Measurements from ENCODE around the gene LRRC15. TPM values are rescaled to one million over a fixed set of nuclear protein-coding genes. Genes with fewer than 3 reads are reported as not detected.

Gene LRRC15
- total RNA-seq, 8 experiments from 2014 or later = 0.05 to 0.71 (median 0.21) TPM

DNA sequence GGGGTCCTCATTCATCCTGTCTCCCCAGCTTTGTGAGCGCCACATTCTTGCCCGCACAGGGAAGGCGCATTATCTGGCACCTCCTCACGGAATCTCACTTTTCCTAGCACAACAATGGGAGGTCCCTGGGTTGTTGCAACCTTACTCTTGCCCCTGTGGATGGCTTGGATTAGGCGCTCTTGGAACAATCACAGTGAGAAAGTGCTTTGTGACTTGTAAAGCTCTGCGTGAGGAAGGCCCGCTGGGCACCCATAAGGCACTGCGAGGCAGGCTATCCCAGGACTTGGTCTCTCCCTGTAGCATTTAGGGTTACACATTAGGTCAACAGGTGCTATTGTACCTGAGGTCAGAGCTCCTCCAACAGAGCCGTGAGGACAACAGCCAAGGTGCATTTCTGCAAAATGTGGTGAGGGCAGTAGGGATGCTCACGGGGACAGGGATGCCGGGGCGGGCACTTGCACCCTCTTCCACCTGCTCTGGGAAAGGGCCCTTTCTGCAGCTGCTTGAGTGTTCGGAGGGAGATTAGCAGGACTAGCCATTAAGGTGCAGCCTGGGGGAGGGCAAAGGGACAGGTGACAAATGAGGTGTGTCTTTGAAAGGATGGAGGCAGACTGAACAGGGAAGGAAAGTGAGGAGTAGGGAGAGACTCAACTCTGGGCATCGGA is 13.9 kb upstream of the LRRC15 start:
- in situ Hi-C loops (cut with MboI; ENCODE audit: low pct_unique_long_range_greater_than_20kb in 2 of 9, low sequenced_read_pairs in 9 of 9, unreplicated experiment in 9 of 9) = no loop called here
- H3K27ac ChIP-seq = no peak overlapping the region
- H3K4me1 ChIP-seq (replicated peaks in 1 of 2) = peaks cover 18% of the 10 kb centered on the region in 2 donors
- no peak for ATAC-seq (replicated peaks in 6 of 8)
- WGBS, 10 experiments = 80 to 100% (median 88%) methylated on average over 1 to 5 of the region's 14 CpGs; no CpG with 5 or more reads in 3 of the 10 experiments
- H3K4me3 ChIP-seq = no peak overlapping the region

DNA sequence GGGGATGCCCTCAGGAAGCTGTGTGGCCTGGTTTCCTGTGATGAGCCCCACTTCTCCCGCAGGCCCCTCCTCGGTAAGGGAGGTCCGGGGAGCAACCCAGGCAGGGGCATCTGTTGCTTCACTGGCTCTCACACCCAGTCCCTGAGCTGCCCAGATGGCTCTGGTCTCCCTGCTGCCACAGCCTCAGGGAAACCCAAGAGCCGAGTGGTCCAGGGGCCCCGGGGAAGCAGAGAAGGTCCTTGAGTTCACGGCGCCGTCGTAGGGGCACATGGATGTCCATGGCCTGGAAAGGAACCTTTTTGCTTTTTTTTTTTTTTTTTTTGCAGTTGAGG is 13.3 kb upstream of the LRRC15 start:
- Histone ChIP-seq H3K27ac (no peak overlapping the region), H3K4me3 (no peak overlapping the region), H3K4me1 (replicated peaks in 1 of 2) (peaks cover 18% of the 10 kb centered on the region in 2 donors)
- in situ Hi-C loops (cut with MboI; ENCODE audit: low pct_unique_long_range_greater_than_20kb in 2 of 9, low sequenced_read_pairs in 9 of 9, unreplicated experiment in 9 of 9) = no loop called here
- no peak for ATAC-seq (replicated peaks in 6 of 8)
- WGBS, 10 experiments = 47 to 100% (median 90%) methylated on average over 1 to 6 of the region's 9 CpGs; no CpG with 5 or more reads in 5 of the 10 experiments

GRCh38 chr3:194382196-194382891 is 12.8 kb upstream of the LRRC15 start:
- no peak for ATAC-seq (replicated peaks in 6 of 8)
- Histone ChIP-seq H3K4me3 (no peak overlapping the region), H3K4me1 (replicated peaks in 1 of 2) (peaks cover 18% of the 10 kb centered on the region in 2 donors), H3K27ac (no peak overlapping the region)
- in situ Hi-C loops (cut with MboI; ENCODE audit: low pct_unique_long_range_greater_than_20kb in 2 of 9, low sequenced_read_pairs in 9 of 9, unreplicated experiment in 9 of 9) = no loop called here
- 40 to 83% (median 72%) methylated on average over 1 to 13 of the region's 20 CpGs; no CpG with 5 or more reads in 5 of the 10 experiments for WGBS, 10 experiments

DNA sequence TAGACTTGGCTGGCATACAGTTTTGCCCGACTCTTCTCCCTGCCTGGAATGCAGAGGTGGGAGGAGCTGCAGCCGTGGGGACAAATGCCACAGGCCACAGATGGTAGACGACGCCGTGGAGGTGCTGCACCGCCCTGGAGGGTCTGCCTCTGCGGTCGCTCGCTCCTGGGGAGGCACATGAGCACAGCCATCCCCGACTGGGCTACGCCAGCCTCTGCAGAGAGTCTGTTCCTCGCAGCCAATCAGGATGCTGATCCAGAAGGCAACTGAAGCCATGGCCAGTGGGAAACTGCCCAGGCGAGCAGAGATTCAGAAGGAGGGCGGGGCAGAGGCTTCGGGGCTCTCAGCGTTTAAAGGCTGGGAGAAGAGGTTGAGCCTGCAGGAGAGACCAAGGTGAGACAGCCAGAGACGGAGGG is 11.9 kb upstream of the LRRC15 start:
- Histone ChIP-seq H3K4me1 (replicated peaks in 1 of 2) (peaks cover 12 to 18% of the 10 kb centered on the region in 2 donors), H3K27ac (no peak overlapping the region), H3K4me3 (no peak overlapping the region)
- in situ Hi-C loops (cut with MboI; ENCODE audit: low pct_unique_long_range_greater_than_20kb in 2 of 9, low sequenced_read_pairs in 9 of 9, unreplicated experiment in 9 of 9) = no loop called here
- peak in 2 of 8 experiments; percentile 35 to 50 for ATAC-seq (replicated peaks in 6 of 8)
- 20 to 89% (median 80%) methylated on average over 1 to 7 of the region's 17 CpGs; no CpG with 5 or more reads in 5 of the 10 experiments for WGBS, 10 experiments

- Histone ChIP-seq H3K27ac (no peak overlapping the region), H3K4me1 (replicated peaks in 1 of 2) (peaks cover 18 to 26% of the 10 kb centered on the region in 2 donors), H3K4me3 (no peak overlapping the region)
- in situ Hi-C loops (cut with MboI; ENCODE audit: low pct_unique_long_range_greater_than_20kb in 2 of 9, low sequenced_read_pairs in 9 of 9, unreplicated experiment in 9 of 9) = no loop called here
- ATAC-seq (replicated peaks in 6 of 8) = peak in 5 of 8 experiments; percentile 28 to 64 (median 43)
- 59 to 95% (median 80%) methylated on average over 1 to 7 of the region's 7 CpGs; no CpG with 5 or more reads in 3 of the 10 experiments for WGBS, 10 experiments
Measured at GRCh38 chr3:194380326-194380725, 10.8 kb upstream of the LRRC15 start.

DNA sequence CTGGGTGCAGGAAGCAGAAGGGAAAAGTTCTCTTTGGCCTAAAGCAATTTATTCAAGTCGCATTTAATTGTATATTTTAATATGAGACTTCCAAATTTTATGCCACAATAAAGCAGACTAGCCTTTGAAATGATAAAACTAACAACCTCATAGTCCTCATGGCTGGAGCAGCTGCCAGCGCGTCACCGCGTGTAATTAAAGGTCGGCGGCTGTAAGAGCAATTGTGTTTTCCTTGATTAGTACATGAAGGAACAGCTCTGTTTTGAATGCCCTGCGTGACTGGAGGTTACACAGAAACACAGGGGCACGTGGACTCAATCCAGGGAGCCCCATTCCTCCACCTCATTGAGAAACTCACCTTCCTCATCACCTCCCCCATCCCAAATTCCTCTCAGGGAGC is 10.1 kb upstream of the LRRC15 start:
- Histone ChIP-seq H3K4me3 (no peak overlapping the region), H3K4me1 (replicated peaks in 1 of 2) (peaks cover 18 to 31% of the 10 kb centered on the region in 2 donors), H3K27ac (no peak overlapping the region)
- WGBS, 10 experiments = 0 to 82% (median 67%) methylated on average over 1 to 9 of the region's 9 CpGs; no CpG with 5 or more reads in 2 of the 10 experiments
- in situ Hi-C loops (cut with MboI; ENCODE audit: low pct_unique_long_range_greater_than_20kb in 2 of 9, low sequenced_read_pairs in 9 of 9, unreplicated experiment in 9 of 9) = no loop called here
- peak in 5 of 8 experiments; percentile 9 to 30 (median 24) for ATAC-seq (replicated peaks in 6 of 8)

GRCh38 chr3:194379231-194379630 is 9.7 kb upstream of the LRRC15 start:
- WGBS, 10 experiments = 80 to 100% (median 100%) methylated on average over 1 to 6 of the region's 6 CpGs; no CpG with 5 or more reads in 4 of the 10 experiments
- in situ Hi-C loops (cut with MboI; ENCODE audit: low pct_unique_long_range_greater_than_20kb in 2 of 9, low sequenced_read_pairs in 9 of 9, unreplicated experiment in 9 of 9) = no loop called here

DNA sequence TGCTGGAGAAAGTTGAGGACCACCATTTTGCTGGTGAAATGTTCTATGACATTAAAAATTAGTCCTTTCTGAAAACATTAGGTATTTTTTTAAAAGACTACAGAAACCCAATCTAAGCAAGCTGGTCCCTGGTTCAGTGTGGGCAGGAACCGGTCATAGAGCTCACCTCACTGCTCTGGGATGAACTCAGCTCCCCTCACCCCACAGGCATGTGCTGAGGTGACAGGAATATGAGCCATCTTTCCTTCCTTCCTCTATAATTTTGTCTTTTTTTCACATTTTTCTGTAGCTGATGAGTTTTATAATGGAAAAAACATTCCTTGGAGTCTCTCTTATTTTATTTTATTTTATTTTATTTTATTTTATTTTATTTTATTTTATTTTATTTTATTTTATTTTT is 8.2 kb upstream of the LRRC15 start:
- ATAC-seq (replicated peaks in 6 of 8) = no peak
- in situ Hi-C loops (cut with MboI; ENCODE audit: low pct_unique_long_range_greater_than_20kb in 2 of 9, low sequenced_read_pairs in 9 of 9, unreplicated experiment in 9 of 9) = no loop called here
- H3K4me3 ChIP-seq = no peak overlapping the region
- H3K4me1 ChIP-seq (replicated peaks in 1 of 2) = peaks cover 24 to 42% of the 10 kb centered on the region in 2 donors
- no peak overlapping the region for H3K27ac ChIP-seq
- WGBS, 10 experiments = 0 to 100% (median 62%) methylated on average over 1 of the region's 1 CpG; no CpG with 5 or more reads in 2 of the 10 experiments

More at GRCh38 chr3:194379231-194379630, 9.7 kb upstream of the LRRC15 start:
- peak in 1 of 8 experiments; percentile 25 for ATAC-seq (replicated peaks in 6 of 8)
- H3K4me1 ChIP-seq (replicated peaks in 1 of 2) = peaks cover 18 to 35% of the 10 kb centered on the region in 2 donors
- H3K4me3 ChIP-seq = no peak overlapping the region
- no peak overlapping the region for H3K27ac ChIP-seq

DNA sequence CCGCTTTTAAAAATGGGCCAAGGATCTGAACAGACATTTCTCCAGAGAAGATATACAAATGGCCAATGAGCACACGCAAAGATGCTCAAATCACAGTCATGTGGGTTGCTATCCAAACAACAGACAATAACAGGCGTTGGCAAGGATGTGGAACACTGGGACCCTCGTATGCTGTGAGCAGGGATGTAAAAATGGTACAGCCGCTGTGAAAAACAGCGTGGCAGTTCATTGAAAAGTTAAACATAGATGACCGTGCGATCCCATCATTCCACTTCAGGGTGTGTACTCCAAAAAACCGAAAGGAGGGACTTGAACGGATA is 6.7 kb upstream of the LRRC15 start:
- ATAC-seq (replicated peaks in 6 of 8) = no peak
- H3K27ac ChIP-seq = peak overlapping the region in 1 of 2 donors; percentile 13
- in situ Hi-C loops (cut with MboI; ENCODE audit: low pct_unique_long_range_greater_than_20kb in 2 of 9, low sequenced_read_pairs in 9 of 9, unreplicated experiment in 9 of 9) = no loop called here
- no peak overlapping the region for H3K4me3 ChIP-seq
- 76 to 100% (median 84%) methylated on average over 1 to 7 of the region's 10 CpGs; no CpG with 5 or more reads in 2 of the 10 experiments for WGBS, 10 experiments
- H3K4me1 ChIP-seq (replicated peaks in 1 of 2) = peaks cover 19 to 42% of the 10 kb centered on the region in 2 donors

DNA sequence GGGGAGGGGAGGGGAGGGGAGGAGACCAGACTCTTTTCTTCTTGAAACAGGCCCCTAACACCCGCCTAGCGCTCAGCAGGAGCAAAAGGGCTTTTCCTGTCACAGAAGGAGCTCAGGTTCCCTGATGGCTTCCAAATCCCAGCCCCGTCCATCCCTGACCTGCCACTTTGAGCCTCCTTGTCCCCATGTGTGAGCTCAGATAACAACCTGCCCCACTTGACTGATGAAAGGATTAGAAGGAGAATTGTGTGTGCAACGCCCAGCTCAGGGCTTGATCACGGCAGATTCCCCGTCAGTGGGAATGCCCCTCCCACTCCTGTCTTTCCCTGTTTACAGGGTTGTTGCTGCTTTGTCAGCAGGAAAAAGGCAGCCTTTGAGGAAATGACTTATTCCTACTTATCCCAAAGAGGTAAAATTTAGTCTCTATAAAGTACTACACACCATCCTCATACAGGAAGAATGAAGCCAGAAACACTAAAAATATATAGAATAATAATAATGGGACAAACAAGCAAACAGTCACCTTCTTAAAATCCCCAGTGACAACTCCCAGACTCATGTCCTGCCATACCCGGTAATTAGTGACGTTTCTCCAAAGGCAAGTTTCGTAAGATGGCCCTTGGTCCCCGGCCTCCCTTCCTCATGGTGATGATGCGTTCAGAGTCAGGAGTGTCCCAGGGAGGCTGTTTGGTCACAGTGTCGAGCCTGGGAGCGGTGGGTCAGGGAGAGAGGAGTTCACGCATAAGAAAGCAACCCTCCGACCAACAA is 6.1 kb upstream of the LRRC15 start:
- Histone ChIP-seq H3K4me1 (replicated peaks in 1 of 2) (peaks cover 19 to 40% of the 10 kb centered on the region in 2 donors), H3K27ac (peak overlapping the region; percentile 46 to 67), H3K4me3 (no peak overlapping the region)
- WGBS, 10 experiments = 36 to 100% (median 66%) methylated on average over 1 to 9 of the region's 15 CpGs
- in situ Hi-C loops (cut with MboI; ENCODE audit: low pct_unique_long_range_greater_than_20kb in 2 of 9, low sequenced_read_pairs in 9 of 9, unreplicated experiment in 9 of 9) = no loop called here
- peak in 5 of 8 experiments; percentile 57 to 76 (median 72) for ATAC-seq (replicated peaks in 6 of 8)

DNA sequence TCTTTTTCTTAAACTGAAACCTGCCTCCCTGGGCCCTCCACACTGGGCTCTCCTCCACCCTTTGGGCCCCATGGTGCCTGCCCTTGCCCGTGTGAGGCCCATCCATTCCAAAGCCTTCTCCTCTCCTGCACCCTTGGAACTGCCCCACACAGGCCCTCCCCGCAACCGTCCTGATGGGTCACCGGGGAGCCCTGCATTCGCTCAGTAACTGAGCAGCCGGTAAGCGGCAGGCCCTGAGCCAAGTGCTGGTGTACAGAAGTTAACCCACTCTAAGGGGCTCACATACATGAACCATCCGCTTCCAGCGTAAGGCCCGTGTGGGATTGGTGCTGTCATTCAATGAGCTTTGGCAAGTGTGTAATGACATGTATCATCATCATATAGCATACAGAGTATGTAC is 5.4 kb upstream of the LRRC15 start:
- no peak overlapping the region for H3K27ac ChIP-seq
- no peak overlapping the region for H3K4me3 ChIP-seq
- H3K4me1 ChIP-seq (replicated peaks in 1 of 2) = peaks cover 15 to 32% of the 10 kb centered on the region in 2 donors
- 43 to 100% (median 83%) methylated on average over 1 to 8 of the region's 10 CpGs for WGBS, 10 experiments
- ATAC-seq (replicated peaks in 6 of 8) = peak in 5 of 8 experiments; percentile 34 to 74 (median 44)
- in situ Hi-C loops (cut with MboI; ENCODE audit: low pct_unique_long_range_greater_than_20kb in 2 of 9, low sequenced_read_pairs in 9 of 9, unreplicated experiment in 9 of 9) = no loop called here

DNA sequence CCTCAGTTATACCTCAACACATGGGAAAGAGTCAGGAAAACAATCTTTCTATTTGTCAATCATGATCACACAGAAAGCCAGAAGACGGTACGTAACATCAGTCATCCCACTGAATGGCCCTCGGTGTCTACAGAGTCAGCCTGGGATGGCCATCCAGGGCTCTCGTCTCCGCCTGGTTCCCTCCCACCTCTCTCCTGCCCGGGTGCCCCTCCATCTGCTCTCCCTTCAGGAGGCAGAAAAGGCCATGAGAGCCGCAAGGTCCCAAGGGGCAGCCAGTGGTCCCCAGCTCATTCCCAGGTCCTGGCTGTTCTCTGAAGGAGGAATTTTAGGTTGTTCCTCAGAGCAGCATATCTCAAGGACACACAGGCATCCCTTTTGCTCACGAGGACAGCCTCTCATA is 4.4 kb upstream of the LRRC15 start:
- H3K4me3 ChIP-seq = no peak overlapping the region
- H3K27ac ChIP-seq = peak overlapping the region in 1 of 2 donors; percentile 35
- WGBS, 10 experiments = 40 to 100% (median 65%) methylated on average over 1 to 7 of the region's 8 CpGs; no CpG with 5 or more reads in 1 of the 10 experiments
- H3K4me1 ChIP-seq (replicated peaks in 1 of 2) = peaks cover 15 to 24% of the 10 kb centered on the region in 2 donors
- peak in 4 of 8 experiments; percentile 35 to 67 (median 60) for ATAC-seq (replicated peaks in 6 of 8)
- in situ Hi-C loops (cut with MboI; ENCODE audit: low pct_unique_long_range_greater_than_20kb in 2 of 9, low sequenced_read_pairs in 9 of 9, unreplicated experiment in 9 of 9) = no loop called here

DNA sequence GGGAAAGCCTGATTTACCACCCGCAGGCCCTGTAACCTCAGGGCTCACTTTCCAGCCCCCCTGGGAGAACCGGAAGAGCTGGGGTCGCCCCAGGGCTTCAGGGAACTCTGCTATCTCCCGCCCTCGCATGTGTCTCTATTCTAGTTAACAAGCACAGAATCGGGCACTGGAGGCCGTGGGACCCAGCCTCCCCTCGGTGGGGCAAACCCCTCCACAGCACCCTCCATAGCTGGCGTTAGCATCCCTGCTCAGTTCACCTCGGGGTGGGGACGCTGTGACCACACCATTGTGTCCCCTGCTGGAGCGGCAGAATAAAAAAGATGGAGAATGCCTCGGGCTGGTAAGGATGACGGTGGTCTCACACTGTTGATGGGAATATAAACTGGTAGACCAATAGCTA is 3.5 kb upstream of the LRRC15 start:
- Histone ChIP-seq H3K27ac (no peak overlapping the region), H3K4me1 (replicated peaks in 1 of 2) (peaks cover 17 to 30% of the 10 kb centered on the region in 2 donors), H3K4me3 (no peak overlapping the region)
- in situ Hi-C loops (cut with MboI; ENCODE audit: low pct_unique_long_range_greater_than_20kb in 2 of 9, low sequenced_read_pairs in 9 of 9, unreplicated experiment in 9 of 9) = no loop called here
- 89 to 100% (median 90%) methylated on average over 1 to 8 of the region's 14 CpGs; no CpG with 5 or more reads in 5 of the 10 experiments for WGBS, 10 experiments
- ATAC-seq (replicated peaks in 6 of 8) = no peak
